HG03025 (cell line): ENCODE data around the gene UGT1A5.

Experiments used
- ATAC-seq: cut with Tn5 transposase; IDR thresholded peaks from one replicate; pipeline ENCODE4 v1.9.1; 2021; ENCODE audit warnings: mild to moderate bottlenecking, moderate library complexity; ENCODE audit not compliant: unreplicated experiment, low FRiP score

UGT1A5 gene

DNA sequence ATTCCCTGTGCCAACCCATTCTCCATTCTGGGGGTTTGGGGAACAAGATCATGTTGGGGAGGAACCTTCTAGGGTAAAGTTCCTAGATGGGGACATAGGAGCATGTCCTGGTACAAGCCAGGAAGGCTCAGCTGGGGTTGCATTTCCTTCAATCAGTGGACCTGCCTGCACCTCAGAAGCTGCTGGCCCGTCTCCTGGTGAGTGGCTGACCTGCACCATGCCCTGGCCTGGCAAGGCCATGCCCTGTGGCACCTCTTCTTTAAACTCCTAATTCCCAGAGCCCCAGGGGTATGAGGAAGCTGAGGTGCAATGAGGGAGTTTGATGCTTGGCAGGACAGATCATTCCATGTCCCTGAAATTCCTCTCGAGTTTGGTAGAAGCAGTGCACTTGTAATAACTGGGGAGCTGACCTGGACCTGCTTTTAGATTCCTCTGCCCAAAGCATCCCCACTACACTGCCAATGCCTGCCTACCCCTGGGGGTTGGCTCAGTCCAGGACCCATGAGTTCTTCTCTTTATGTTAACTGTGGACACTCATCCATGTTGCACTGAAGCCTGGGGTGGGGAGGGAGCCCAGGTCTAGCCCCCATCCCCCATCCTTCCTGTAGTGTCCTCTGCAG, 90.7 kb downstream of the UGT1A5 start:
- no peak for ATAC-seq

GRCh38 chr2:233803994-233804393, 91.3 kb downstream of the UGT1A5 start:
- ATAC-seq: no peak

DNA sequence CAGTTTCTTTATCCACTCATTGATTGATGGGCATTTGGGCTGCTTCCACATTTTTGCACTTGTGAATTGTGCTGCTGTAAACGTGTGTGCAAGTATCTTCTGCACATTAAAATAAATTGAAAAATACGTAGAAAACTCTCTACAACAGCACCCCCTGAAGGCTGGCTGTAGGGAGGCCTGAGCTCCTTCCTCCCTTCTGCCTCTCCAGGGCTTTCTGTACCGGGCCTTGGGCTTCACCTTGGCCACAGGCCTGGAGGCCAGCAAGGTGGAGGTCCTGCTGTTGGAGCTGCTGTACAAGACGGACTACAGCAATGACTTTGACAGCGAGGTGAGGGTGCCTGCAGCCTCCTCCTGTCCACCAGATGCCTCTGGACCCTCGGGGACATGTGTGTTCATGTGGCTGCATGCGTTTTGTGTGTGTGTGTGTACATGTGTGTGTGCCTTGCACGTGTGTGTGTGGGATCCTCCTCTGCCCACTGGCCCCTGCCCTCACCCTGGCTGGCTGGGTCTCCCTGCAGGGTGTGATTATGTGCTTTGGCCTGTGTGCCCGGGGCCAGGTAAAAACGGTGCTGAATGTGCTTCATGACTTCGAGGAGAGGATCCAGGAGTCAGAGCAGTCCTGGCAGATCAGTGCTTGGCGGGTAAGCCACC, 94.6 kb downstream of the UGT1A5 start:
- ATAC-seq: no peak

GRCh38 chr2:233807966-233808935, 95.5 kb downstream of the UGT1A5 start:
- ATAC-seq: no peak

DNA sequence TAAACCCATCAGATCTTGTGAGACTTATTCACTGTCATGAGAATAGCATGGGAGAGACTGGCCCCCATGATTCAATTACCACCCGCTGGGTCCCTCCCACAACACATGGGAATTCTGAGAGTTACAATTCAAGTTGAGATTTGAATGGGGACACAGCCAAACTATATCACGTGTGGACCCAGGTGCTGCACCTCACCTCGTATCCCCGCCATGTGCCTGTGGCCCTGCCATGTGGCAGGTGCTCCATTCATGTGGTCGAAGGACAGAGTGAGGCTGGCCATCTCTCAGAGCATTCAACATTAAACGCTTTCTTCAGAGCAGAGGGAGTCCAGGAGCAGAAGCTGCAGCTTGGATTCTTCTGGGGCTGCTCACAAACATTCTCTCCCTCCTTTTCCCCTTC, 97.7 kb downstream of the UGT1A5 start:
- no peak for ATAC-seq

GRCh38 chr2:233811087-233811486, 98.4 kb downstream of the UGT1A5 start:
- ATAC-seq: no peak

DNA sequence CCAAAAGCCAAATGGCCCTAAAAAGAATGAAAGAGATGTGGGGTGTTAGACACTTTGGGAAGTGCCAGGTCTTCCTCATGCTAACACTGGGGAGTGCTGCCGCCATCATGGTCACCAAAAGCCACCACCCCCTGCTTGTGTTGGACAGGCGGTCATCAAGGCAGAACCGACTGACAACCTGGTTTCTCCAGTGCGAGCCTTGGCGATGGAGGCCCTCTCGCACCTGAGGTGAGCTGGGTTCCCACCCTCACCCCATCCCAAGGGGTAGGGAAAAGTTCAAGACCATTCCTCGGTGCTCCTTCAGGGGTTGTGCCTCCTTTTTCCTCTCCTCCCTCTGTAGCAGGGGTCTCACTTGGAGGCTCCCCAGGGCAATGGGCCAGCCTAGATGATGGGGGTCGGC, 99.0 kb downstream of the UGT1A5 start:
- no peak for ATAC-seq

DNA sequence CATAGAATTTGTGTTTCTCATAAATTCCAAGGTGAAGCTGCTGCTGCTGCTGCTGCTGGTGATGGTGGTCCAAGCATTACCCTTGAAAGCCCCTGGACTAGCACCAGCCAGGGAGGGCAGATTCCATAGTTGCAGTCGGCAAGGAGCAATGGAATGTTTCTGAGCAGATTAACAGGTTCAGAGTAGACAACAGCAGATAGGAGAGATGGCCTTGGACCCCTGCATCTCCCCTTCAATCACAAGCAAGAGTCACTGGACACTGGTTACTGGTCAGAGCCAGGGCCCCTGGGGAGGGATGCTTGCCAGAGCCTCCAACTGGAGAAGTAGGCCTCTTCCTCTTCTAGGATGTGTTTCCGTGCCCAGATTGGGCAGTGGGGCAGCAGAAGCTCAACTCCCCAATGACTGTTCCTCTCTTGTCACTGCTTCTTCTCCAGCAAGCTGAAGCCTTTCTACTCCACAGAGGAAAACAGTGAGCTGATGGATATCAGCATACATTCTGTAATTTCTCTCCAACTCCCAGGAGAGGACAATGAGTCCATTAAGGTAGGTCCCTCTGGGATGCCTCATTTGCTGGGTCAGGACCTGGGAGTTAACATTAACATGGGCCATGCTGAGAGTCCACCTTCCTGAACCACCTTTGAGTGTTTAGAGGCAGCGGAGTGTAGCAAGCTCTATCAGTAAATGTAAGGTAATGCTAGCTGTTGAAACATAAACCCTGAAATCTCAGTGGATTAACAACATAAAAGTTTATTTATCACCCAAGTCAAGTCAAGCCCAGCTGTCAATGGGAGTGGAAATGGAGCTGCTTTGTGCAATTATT, 100.7 kb downstream of the UGT1A5 start:
- no peak for ATAC-seq

- ATAC-seq: no peak
These were observed 101.5 kb downstream of the UGT1A5 start for GRCh38 chr2:233814056-233814835.

DNA sequence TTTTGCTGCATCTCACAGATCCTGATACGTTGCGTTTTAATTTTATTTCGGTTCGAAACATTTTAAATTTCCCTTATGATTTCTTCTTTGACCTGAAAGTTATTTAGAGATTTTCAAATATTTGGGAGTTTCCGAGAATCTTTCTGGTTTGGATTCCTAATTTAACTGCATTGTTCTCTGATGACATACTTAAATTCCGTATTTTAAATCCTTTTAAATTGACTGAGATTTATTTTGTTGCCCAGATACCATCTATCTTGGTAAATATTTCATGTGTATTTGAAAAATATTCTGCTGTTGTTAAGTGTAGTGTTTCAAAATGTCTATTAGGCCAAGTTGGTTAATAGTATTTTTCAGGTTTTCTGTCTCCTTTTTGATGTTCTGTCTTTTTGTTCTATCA, 103.2 kb downstream of the UGT1A5 start:
- no peak for ATAC-seq

DNA sequence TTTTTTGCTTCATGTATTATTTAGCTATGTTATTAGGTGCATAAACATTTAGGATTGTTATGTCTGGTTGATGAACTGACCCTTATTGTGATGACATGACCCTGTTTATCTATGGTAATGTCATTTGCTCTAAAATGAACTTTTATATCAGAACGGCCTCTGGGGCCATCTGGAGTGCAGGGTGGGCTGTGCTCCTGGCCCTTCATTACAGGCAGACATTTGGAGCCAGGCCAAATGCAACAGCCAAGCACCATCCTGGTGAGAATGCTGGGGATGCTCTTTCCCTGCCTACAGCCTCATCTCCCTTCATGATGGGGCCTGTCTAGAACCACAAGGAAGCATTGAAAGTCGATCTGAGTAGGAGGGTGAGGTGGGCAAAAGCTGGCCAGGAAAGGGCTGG, 103.6 kb downstream of the UGT1A5 start:
- no peak for ATAC-seq

GRCh38 chr2:233816771-233817170, 104.1 kb downstream of the UGT1A5 start:
- ATAC-seq: no peak

GRCh38 chr2:233817361-233817911, 104.7 kb downstream of the UGT1A5 start:
- no peak for ATAC-seq

- no peak for ATAC-seq
These were observed 105.4 kb downstream of the UGT1A5 start for GRCh38 chr2:233817995-233818638.

DNA sequence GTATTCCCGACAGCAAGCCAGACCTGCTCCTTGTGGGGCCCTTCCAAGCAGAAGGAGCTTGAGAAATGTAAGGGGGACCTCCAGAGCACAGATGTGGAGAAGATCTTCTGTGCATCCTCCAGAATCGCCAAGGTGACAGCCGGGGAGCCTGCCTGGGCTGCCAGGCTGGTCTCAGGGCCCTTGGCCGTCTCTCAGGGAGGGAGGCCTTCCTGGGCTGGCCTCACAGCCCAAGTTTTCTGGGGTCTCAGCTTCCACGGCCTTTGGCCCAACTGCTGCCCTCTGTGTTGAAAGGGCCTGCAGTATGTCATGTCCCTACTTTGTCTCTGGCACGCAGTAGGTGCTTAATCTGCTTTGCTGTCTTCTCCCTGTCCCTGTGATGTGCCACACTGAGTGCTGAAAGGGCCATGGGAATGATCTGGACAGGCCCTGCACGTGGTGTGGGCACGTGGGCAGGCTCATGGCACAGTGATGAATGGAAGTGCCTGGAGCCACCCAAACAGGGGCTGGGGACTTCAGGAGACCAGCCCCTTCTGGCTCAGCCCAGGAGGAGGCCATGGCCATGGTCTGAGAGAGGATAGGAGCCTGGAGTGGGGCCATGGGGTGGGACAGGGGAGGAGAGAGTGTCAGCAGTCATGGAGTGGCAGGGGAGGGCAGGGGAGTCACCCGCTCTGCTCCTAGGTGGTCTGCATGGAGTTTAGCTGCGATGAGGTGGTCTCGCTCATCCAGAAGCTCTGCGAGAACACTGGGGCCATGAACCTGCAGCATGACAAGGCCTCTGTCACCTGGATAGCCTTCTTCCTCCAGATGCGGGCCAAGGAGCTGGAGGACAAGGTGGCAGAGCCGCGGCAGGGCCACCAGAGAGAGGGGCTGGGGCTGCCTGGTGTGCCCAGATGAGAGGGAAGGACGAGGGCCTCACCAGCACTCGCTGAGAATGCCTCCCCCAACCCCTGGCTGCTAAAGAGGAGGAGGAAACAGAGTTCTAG, 106.2 kb downstream of the UGT1A5 start:
- ATAC-seq: no peak

DNA sequence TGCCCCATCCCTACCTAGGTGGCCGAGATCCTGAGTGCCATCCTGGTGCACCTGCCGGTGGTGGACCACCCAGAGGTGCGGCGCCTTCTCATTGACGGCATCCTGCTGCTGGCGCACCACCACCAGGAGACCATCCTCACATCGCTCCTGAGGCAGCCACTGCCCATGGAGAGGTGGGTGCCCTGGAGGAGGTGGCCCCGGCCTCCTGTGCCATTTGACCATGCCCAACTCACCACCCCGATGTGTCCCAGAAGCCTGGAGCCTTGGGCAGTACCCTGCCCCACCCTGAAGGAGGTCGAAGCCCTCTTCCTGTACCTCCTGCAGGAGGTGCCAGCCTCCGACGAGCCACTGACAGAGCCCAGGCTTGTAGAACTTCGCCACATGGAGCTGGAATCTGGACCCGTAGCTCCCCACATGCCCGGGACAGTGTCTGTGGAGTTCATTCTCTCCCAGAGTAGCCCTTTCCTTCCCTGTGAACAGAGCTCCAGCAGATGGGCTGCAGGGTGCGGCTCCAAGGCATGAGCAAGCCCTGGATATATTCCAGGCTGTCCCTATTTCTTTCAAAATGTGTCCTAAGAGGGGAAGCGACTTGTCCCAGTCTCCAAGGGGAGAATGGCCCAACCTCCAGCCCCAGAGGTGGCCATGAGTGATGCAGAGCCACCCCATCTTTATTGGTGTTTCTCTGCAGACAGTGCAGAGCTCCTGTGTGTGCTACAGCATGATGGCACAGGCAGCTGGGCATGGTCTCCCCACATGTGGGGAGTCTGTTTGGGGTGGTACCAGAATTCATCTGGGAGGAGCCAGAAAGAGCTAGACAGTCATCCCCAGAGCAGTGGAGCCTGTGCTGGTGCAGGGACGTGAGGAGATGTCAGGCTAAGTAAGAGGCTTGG, 107.4 kb downstream of the UGT1A5 start:
- ATAC-seq: no peak

DNA sequence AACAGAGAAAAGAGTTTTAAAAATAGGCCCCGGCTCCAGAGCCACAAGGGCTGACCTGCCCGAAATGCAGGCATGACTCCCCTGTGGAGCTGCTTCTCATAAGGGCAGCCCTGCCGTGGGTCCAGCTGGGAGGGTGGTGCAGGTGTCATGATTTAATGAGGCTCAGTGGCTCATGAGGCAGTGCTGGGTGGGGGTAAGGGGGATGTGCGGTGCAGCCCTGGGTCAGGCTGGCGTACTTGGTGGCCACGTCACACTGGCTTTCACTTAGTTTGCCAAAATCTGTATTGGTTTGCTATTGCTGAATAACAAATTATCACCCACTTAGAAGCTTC, 108.0 kb downstream of the UGT1A5 start:
- no peak for ATAC-seq
